Natural killer cell (primary cell): ENCODE measurements around the gene NSD1. TPM values are rescaled to one million over a fixed set of nuclear protein-coding genes. Genes with fewer than 3 reads are reported as not detected.

Source experiments
- ATAC-seq, 3 donors: fragments of 150-1000 bp in 2 of 3; fragments of 200-7000 bp in 1 of 3; cut with Tn5 transposase; 1 replicate in 1 of 3; 2 replicates in 2 of 3; pipeline ENCODE4 v1.10.0; 2021; ENCODE audit warnings: mild to moderate bottlenecking in 2 of 3, moderate library complexity in 2 of 3
- DNase-seq, 2 donors: peaks; one replicate each; pipeline versions ENCODE4 v3.0.0 to v3.0.0-alpha.2; 2013 to 2021; ENCODE audit warnings: mixed read lengths in 1 of 2
- H3K27ac ChIP-seq: one replicate; pipeline ENCODE4 v1.5.1; 2013; ENCODE audit warnings: mild to moderate bottlenecking, low read length
- H3K27me3 ChIP-seq: one replicate; pipeline ENCODE4 v1.6.1; 2013; ENCODE audit warnings: low read length; ENCODE audit not compliant: control insufficient read depth, insufficient read depth
- H3K36me3 ChIP-seq: one replicate; pipeline ENCODE4 v1.6.1; 2013; ENCODE audit warnings: low read length; ENCODE audit not compliant: control insufficient read depth, insufficient read depth
- H3K4me1 ChIP-seq: one replicate; pipeline ENCODE4 v1.6.1; 2013; ENCODE audit warnings: low read length; ENCODE audit not compliant: control insufficient read depth, insufficient read depth
- H3K4me3 ChIP-seq: one replicate; pipeline ENCODE4 v1.5.1; 2013; ENCODE audit warnings: low read length
- H3K9me3 ChIP-seq: one replicate; pipeline ENCODE4 v1.6.1; 2013; ENCODE audit warnings: low read length; ENCODE audit not compliant: control insufficient read depth, insufficient read depth
- H3K27ac Mint-ChIP-seq, 2 donors: one replicate each; pipeline ENCODE4 v1.8.0; 2022; ENCODE audit warnings: mild to moderate bottlenecking in 2 of 2, mixed read lengths in 2 of 2, moderate library complexity in 1 of 2
- H3K27me3 Mint-ChIP-seq, 2 donors: one replicate each; pipeline ENCODE4 v1.8.0; 2022; ENCODE audit warnings: low read depth in 2 of 2, mixed read lengths in 2 of 2
- H3K36me3 Mint-ChIP-seq: one replicate; pipeline ENCODE4 v1.8.0; 2022; ENCODE audit warnings: mixed read lengths
- H3K4me1 Mint-ChIP-seq, 2 donors: one replicate each; pipeline ENCODE4 v1.8.0; 2022; ENCODE audit warnings: mixed read lengths in 2 of 2
- H3K4me3 Mint-ChIP-seq: one replicate; pipeline ENCODE4 v1.8.0; 2022; ENCODE audit warnings: mild to moderate bottlenecking, moderate library complexity, mixed read lengths
- H3K9me3 Mint-ChIP-seq, 2 donors: one replicate each; pipeline ENCODE4 v1.8.0; 2022; ENCODE audit warnings: mixed read lengths in 2 of 2
- CTCF ChIP-seq: fragments of 200-600 bp; IDR thresholded peaks from one replicate; pipeline ENCODE4 v1.8.0; 2022; ENCODE audit warnings: antibody characterized with exemption
- WGBS: methylation state at CpG from one replicate; pipeline ENCODE4 v1.1.7; 2013; ENCODE audit warnings: missing lambda C conversion rate; ENCODE audit not compliant: insufficient coverage; 5-methylcytosine and 5-hydroxymethylcytosine counted together
- intact Hi-C: fragments of 100-400 bp; cut with micrococcal nuclease; formaldehyde crosslinking; loops from one replicate; pipeline ENCODE4 v1.14.2; 2022
- total RNA-seq, 4 donors: library from RNA; stranded (reverse); fragments of 120-200 nt in 1 of 4; gene quantifications; one replicate each; pipeline versions ENCODE4 v1.2.3 to v1.2.4, GENCODE V29; 2013 to 2022

The NSD1 gene
- total RNA-seq, 3 donors from 2014 or later (not counting 1 experiment from before 2014, with no cell fraction given), result 117 to 147 (median 143) TPM

GRCh38 chr5:177343777-177344176 lies 210.2 kb downstream of the NSD1 start:
- Mint-ChIP-seq H3K36me3 (peaks cover 7% of the 10 kb centered on the region), H3K4me1 (peaks cover 26 to 33% of the 10 kb centered on the region in 2 donors), H3K4me3 (no peak overlapping the region), H3K9me3 (no peaks in the 10 kb centered on the region), H3K27me3 (no peaks in the 10 kb centered on the region), H3K27ac (no peak overlapping the region)
- WGBS, result 97% methylated on average over 6 of the region's 6 CpGs
- intact Hi-C loops, result no loop called here
- Histone ChIP-seq H3K36me3 (peaks cover 27% of the 10 kb centered on the region), H3K27ac (no peak overlapping the region), H3K4me1 (peaks cover 24% of the 10 kb centered on the region), H3K9me3 (no peaks in the 10 kb centered on the region), H3K4me3 (no peak overlapping the region), H3K27me3 (no peaks in the 10 kb centered on the region)
- DNase-seq, result no peak
- no peak for TF ChIP-seq CTCF
- no peak for ATAC-seq

- H3K9me3 ChIP-seq, result no peaks in the 10 kb centered on the region
- Mint-ChIP-seq H3K27me3 (no peaks in the 10 kb centered on the region), H3K4me3 (no peak overlapping the region), H3K9me3 (no peaks in the 10 kb centered on the region), H3K36me3 (peaks cover 2% of the 10 kb centered on the region), H3K4me1 (peaks cover 26 to 33% of the 10 kb centered on the region in 2 donors), H3K27ac (no peak overlapping the region)
- DNase-seq (no peak), ATAC-seq (no peak)
- no peak overlapping the region for H3K27ac ChIP-seq
- peaks cover 19% of the 10 kb centered on the region for H3K4me1 ChIP-seq
- WGBS, result 98% methylated on average over 4 of the region's 6 CpGs
- peaks cover 34% of the 10 kb centered on the region for H3K36me3 ChIP-seq
- H3K27me3 ChIP-seq, result no peaks in the 10 kb centered on the region
- no peak for TF ChIP-seq CTCF
- intact Hi-C loops, result no loop called here
- no peak overlapping the region for H3K4me3 ChIP-seq
Observed at GRCh38 chr5:177344891-177345290, 211.3 kb downstream of the NSD1 start.

GRCh38 chr5:177346820-177347219 lies 213.2 kb downstream of the NSD1 start:
- no peaks in the 10 kb centered on the region for H3K9me3 Mint-ChIP-seq
- intact Hi-C loops, result no loop called here

More at GRCh38 chr5:177346820-177347219, 213.2 kb downstream of the NSD1 start:
- 100% methylated on average over 4 of the region's 4 CpGs for WGBS
- H3K4me3 ChIP-seq, result no peak overlapping the region
- H3K4me1 ChIP-seq, result peaks cover 27% of the 10 kb centered on the region
- Mint-ChIP-seq H3K27ac (no peak overlapping the region), H3K4me3 (no peak overlapping the region), H3K36me3 (no peaks in the 10 kb centered on the region), H3K27me3 (no peaks in the 10 kb centered on the region), H3K4me1 (peaks cover 37 to 41% of the 10 kb centered on the region in 2 donors)
- DNase-seq (no peak), ATAC-seq (no peak)
- H3K9me3 ChIP-seq, result no peaks in the 10 kb centered on the region
- H3K27me3 ChIP-seq, result no peaks in the 10 kb centered on the region
- peaks cover 27% of the 10 kb centered on the region for H3K36me3 ChIP-seq
- no peak overlapping the region for H3K27ac ChIP-seq
- no peak for TF ChIP-seq CTCF
